ENCODE results near the gene PCDHGB1. TPM values are rescaled to one million over a fixed set of nuclear protein-coding genes. Genes with fewer than 3 reads are reported as not detected.
"Not testable (repeated sequence)": the region's sequence is repeated elsewhere in the genome, so short reads cannot be mapped to it uniquely, and the experiment has no call there.

Gene PCDHGB1
- total RNA-seq, 1 experiment from 2014 or later: 1.4 TPM

- no peak for DNase-seq (ENCODE audit: low read depth)
Observed at GRCh38 chr5:141345327-141345726, 4.6 kb upstream of the PCDHGB1 start.

DNA sequence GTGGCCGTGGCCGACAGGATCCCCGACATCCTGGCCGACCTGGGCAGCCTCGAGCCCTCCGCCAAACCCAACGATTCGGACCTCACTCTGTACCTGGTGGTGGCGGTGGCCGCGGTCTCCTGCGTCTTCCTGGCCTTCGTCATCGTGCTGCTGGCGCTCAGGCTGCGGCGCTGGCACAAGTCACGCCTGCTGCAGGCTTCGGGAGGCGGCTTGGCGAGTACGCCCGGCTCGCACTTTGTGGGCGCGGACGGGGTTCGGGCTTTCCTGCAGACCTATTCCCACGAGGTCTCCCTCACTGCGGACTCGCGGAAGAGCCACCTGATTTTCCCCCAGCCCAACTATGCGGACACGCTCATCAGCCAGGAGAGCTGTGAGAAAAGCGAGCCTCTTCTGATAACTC, 3.9 kb upstream of the PCDHGB1 start:
- not testable (repeated sequence) for DNase-seq (ENCODE audit: low read depth)

DNA sequence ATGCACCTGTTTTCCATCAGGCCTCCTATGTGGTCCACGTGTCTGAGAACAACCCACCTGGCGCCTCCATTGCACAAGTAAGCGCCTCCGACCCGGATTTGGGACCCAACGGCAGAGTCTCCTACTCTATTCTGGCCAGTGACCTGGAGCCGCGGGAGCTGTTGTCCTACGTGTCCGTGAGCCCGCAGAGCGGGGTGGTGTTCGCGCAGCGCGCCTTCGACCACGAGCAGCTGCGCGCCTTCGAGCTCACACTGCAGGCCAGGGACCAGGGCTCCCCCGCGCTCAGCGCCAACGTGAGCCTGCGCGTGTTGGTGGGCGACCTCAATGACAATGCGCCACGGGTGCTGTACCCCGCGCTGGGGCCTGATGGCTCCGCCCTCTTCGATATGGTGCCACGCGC, 1.7 kb downstream of the PCDHGB1 start:
- no peak for DNase-seq (ENCODE audit: low read depth)

GRCh38 chr5:141354900-141355469, 5.1 kb downstream of the PCDHGB1 start, which contains the start of gene PCDHGA4:
TSS of gene PCDHGA4 (plus strand) at chr5:141355021. CDS start at chr5:141355108, 87 bp downstream.
- no peak for DNase-seq (ENCODE audit: low read depth)

GRCh38 chr5:141355641-141356040, 5.7 kb downstream of the PCDHGB1 start:
- DNase-seq (ENCODE audit: low read depth): no peak

DNA sequence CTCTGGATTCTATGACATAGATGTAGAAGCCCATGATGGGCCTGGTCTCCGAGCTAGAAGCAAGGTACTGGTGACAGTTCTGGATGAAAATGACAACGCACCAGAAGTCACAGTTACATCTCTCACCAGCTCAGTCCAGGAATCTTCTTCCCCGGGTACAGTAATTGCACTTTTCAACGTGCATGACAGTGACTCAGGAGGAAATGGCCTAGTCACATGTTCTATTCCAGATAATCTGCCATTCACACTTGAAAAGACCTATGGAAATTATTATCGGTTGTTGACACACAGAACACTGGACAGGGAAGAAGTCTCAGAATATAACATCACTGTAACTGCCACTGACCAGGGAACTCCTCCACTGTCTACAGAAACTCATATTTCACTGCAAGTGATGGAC, 6.2 kb downstream of the PCDHGB1 start:
- DNase-seq (ENCODE audit: low read depth): no peak

GRCh38 chr5:141356950-141357349, 7.1 kb downstream of the PCDHGB1 start:
- DNase-seq (ENCODE audit: low read depth): no peak

DNA sequence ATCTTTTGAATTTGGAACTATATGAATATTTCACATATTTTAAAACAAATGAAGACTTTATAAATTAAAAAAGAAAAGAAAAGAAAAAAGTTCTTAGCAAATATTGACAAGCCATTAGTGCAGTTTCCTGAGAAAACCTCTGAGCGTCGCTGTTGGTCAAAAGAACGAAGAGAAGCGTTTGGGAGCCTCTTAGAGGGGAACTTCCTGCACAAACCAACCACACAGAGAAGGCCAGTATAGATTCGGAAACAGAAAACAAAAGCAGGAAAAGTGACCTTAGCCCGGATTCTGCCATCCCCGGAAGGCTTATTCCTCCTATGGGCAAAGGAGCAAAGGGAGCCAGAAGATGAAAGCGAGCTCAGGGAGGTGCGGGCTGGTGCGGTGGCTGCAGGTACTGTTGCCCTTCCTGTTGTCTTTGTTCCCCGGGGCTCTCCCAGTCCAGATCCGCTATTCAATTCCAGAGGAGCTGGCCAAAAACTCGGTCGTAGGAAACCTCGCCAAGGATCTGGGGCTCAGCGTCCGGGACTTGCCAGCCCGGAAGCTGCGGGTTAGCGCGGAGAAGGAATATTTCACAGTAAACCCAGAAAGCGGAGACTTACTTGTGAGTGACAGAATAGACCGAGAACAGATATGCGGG, 10.0 kb downstream of the PCDHGB1 start, which contains the start of gene PCDHGB2:
PCDHGB2 (plus strand) TSS at position 205 of the 637 bp plus-strand sequence; CDS start at position 347, 142 bp downstream.
- DNase-seq (ENCODE audit: low read depth): peak; percentile 36

- DNase-seq (ENCODE audit: low read depth): no peak
Observed at GRCh38 chr5:141360685-141361084, 10.8 kb downstream of the PCDHGB1 start.

GRCh38 chr5:141362719-141363118, 12.8 kb downstream of the PCDHGB1 start:
- DNase-seq (ENCODE audit: low read depth): no peak

GRCh38 chr5:141363952-141364660, 14.2 kb downstream of the PCDHGB1 start, which contains the start of gene PCDHGA5:
TSS of gene PCDHGA5 (plus strand) at chr5:141364162. CDS start at chr5:141364331, 169 bp downstream.
- DNase-seq (ENCODE audit: low read depth): no peak

GRCh38 chr5:141366016-141366896, 16.4 kb downstream of the PCDHGB1 start:
- no peak for DNase-seq (ENCODE audit: low read depth)

DNA sequence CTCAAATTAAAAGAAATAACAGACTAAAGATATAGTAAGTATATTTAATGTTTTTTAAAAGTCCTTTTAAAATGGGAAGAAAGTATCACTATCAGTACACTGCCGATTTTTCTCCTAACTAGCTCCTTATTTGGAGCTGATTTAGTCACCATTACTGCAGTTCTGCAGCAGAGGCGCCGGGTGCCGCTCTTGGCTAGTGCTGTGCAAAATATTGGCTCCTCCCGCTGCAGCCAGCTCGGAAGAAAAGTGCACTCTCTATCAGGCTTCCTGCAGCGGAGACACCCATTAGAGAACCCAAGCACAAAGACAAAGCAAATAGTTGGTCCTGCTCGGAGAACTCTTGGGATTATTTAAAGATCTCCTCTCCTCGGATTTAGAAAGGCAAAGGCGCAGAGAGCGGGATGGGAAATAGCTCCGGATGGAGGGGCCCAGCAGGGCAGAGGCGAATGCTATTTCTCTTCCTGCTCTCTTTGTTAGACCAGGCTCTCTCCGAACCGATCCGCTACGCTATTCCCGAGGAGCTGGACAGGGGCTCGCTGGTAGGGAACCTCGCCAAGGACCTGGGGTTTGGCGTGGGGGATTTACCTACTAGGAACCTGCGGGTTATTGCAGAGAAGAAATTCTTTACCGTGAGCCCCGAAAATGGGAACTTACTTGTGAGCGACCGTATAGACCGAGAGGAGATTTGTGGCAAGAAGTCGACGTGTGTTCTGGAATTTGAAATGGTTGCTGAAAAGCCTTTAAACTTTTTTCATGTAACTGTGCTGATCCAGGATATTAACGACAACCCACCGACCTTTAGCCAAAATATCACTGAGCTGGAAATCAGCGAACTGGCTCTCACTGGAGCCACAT, 20.3 kb downstream of the PCDHGB1 start, which contains the start of gene PCDHGB3:
PCDHGB3 (plus strand) TSS at position 249 of the 855 bp plus-strand sequence; CDS start at position 402, 153 bp downstream.
- DNase-seq (ENCODE audit: low read depth): peak; percentile 50

DNA sequence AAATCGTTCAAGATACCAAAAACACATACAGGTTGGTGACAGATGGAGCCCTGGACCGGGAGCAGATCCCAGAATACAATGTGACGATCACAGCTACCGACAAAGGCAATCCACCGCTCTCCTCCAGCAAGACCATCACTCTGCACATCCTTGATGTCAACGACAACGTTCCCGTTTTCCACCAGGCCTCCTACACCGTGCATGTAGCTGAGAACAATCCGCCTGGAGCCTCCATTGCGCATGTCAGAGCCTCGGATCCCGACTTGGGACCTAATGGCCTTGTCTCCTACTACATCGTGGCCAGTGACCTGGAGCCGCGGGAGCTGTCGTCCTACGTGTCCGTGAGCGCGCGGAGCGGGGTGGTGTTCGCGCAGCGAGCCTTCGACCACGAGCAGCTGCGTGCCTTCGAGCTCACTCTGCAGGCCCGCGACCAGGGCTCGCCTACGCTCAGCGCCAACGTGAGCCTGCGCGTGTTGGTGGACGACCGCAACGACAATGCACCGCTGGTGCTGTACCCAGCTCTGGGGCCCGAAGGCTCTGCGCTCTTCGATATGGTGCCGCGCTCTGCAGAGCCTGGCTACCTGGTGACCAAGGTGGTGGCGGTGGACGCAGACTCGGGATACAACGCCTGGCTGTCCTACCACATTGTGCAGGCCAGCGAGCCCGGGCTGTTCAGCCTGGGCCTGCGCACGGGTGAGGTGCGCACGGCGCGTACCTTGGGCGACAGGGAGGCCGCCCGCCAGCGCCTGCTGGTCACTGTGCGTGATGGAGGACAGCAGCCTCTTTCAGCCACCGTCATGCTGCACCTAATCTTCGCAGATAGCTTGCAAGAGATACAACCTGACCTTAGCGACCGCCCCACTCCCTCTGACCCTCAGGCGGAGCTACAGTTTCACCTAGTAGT, 21.9 kb downstream of the PCDHGB1 start:
- no peak for DNase-seq (ENCODE audit: low read depth)

DNA sequence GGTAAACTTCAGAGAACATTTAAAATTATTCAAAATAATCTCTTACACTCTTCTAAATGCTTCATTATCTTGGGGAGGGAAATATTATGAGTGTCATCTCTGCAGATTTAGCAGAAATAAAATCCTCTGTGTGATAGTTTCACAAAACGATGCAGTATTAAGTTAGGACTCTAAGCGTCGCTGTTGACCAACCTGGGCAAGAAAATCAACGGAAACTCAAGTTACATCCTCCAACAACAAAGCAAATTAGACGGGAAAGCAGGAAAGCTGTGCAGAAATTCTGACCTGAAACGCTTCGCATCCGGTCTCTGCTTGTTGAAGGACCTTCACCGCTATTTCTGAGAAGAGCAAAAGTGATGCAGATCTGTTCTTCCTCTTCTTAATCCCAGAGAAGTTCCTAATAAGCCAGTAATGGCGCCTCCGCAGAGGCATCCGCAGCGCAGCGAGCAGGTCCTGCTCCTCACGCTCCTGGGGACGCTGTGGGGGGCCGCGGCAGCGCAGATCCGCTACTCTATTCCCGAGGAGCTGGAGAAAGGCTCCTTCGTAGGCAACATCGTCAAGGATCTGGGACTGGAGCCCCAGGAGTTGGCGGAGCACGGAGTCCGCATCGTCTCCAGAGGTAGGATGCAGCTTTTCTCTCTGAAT, 23.9 kb downstream of the PCDHGB1 start, which contains the start of gene PCDHGA6:
PCDHGA6 (plus strand) TSS at position 219 of the 645 bp plus-strand sequence; CDS start at position 412, 193 bp downstream.
- no peak for DNase-seq (ENCODE audit: low read depth)

DNA sequence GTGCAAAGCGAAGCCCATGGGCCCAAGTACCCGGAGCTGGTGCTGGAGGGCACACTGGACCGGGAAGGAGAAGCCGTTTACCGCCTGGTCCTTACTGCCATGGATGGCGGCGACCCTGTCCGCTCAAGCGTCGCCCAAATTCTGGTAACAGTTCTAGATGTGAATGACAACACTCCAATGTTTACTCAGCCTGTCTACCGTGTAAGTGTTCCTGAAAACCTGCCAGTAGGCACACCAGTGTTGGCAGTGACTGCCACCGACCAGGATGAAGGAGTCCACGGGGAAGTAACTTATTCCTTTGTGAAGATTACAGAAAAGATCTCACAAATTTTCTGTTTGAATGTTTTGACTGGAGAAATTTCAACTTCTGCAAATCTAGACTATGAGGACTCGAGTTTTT, 24.7 kb downstream of the PCDHGB1 start:
- DNase-seq (ENCODE audit: low read depth): no peak

DNA sequence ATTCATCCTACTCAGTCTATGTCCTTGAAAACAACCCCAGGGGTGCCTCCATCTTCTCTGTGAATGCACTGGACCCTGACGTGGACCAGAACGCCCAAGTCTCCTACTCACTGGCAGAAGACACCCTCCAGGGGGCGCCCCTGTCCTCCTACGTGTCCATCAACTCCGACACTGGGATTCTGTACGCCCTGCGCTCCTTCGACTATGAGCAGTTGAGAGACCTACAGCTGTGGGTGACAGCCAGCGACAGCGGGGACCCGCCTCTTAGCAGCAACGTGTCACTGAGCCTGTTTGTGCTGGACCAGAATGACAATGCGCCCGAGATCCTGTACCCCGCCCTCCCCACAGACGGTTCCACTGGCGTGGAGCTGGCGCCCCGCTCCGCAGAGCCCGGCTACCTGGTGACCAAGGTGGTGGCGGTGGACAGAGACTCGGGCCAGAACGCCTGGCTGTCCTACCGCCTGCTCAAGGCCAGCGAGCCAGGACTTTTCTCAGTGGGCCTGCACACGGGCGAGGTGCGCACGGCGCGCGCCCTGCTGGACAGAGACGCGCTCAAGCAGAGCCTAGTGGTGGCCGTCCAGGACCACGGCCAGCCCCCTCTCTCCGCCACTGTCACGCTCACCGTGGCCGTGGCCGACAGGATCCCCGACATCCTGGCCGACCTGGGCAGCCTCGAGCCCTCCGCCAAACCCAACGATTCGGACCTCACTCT, 25.7 kb downstream of the PCDHGB1 start:
- not testable (repeated sequence) for DNase-seq (ENCODE audit: low read depth)
